Effector memory CD4-positive, alpha-beta T cell (primary cell): ENCODE measurements around the gene ITPKB.

Experiments
- DNase-seq, 3 donors: peaks; one replicate each; pipeline ENCODE4 v3.0.0-alpha.2; 2020
- H3K27ac ChIP-seq: 2 replicates; pipeline ENCODE4 v1.7.0; 2013; ENCODE audit warnings: mild to moderate bottlenecking, low read length, moderate library complexity; ENCODE audit not compliant: insufficient read depth, poor library complexity, severe bottlenecking
- H3K27me3 ChIP-seq: replicated peaks from 2 replicates; pipeline ENCODE4 v1.7.0; 2013; ENCODE audit warnings: mild to moderate bottlenecking, low read length; ENCODE audit not compliant: insufficient read depth, control insufficient read depth, poor library complexity, severe bottlenecking
- H3K36me3 ChIP-seq: 2 replicates; pipeline ENCODE4 v1.7.0; 2013; ENCODE audit warnings: mild to moderate bottlenecking, low read length, moderate library complexity; ENCODE audit not compliant: control insufficient read depth, insufficient read depth
- H3K4me1 ChIP-seq: 2 replicates; pipeline ENCODE4 v1.7.0; 2013; ENCODE audit warnings: low read length, mild to moderate bottlenecking; ENCODE audit not compliant: control insufficient read depth, insufficient read depth, poor library complexity, severe bottlenecking
- H3K4me3 ChIP-seq: 2 replicates; pipeline ENCODE4 v1.7.0; 2013; ENCODE audit warnings: low read length, low read depth, mild to moderate bottlenecking; ENCODE audit not compliant: insufficient read depth, poor library complexity, severe bottlenecking
- H3K9me3 ChIP-seq: 2 replicates; pipeline ENCODE4 v1.7.0; 2013; ENCODE audit warnings: mild to moderate bottlenecking, low read length, moderate library complexity; ENCODE audit not compliant: control insufficient read depth

ITPKB gene

DNA sequence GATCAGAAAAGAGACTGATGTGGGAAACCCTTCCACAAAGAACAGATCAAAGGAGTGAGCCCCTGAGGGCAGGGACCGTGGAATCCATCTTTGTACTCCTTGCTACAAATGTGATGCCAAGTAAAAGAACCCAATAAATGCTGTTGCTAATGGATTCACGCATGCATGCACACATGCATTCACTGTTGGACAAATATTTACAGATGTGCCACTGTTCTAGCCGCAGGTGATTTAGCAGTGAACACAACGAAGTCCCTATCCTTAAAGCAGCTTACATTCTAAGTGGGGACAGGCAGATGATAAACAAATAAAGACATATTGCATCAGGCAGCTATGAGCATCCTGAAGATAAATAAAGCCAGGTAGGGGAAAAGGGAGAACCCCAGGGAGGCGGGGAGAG, 67.8 kb downstream of the ITPKB start:
- Histone ChIP-seq H3K4me1 (peaks cover 59% of the 10 kb centered on the region), H3K27me3 (no peaks in the 10 kb centered on the region), H3K36me3 (peaks cover 18% of the 10 kb centered on the region), H3K9me3 (no peaks in the 10 kb centered on the region), H3K4me3 (no peak overlapping the region), H3K27ac (peak overlapping the region; percentile 39)
- DNase-seq, result no peak

- H3K27me3 ChIP-seq, result no peaks in the 10 kb centered on the region
- H3K4me1 ChIP-seq, result peaks cover 59% of the 10 kb centered on the region
- H3K27ac ChIP-seq, result no peak overlapping the region
- H3K4me3 ChIP-seq, result no peak overlapping the region
- H3K9me3 ChIP-seq, result no peaks in the 10 kb centered on the region
- no peak for DNase-seq
- peaks cover 18% of the 10 kb centered on the region for H3K36me3 ChIP-seq
Observed at GRCh38 chr1:226670073-226670472, 69.0 kb downstream of the ITPKB start.

DNA sequence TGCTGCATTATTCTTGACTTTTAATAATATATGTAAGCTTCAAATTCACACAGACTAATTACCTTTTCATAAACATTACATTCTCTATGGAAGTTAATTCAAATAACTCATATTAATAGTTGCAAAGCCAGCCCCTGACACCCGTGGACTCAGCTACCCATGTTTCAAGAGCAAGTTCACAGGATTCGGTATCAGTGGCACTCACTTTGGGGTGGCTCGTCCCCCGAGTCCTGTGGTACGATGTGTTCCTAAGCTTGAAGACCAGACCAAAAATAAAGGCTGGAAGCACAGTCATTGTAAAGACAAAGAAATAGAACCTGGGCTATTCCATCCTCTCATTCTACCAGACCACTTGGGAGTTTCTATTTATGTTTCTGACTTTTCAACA, 70.9 kb downstream of the ITPKB start:
- Histone ChIP-seq H3K36me3 (peaks cover 18% of the 10 kb centered on the region), H3K4me3 (no peak overlapping the region), H3K27ac (no peak overlapping the region), H3K4me1 (peaks cover 61% of the 10 kb centered on the region), H3K9me3 (no peaks in the 10 kb centered on the region), H3K27me3 (no peaks in the 10 kb centered on the region)
- DNase-seq, result no peak

DNA sequence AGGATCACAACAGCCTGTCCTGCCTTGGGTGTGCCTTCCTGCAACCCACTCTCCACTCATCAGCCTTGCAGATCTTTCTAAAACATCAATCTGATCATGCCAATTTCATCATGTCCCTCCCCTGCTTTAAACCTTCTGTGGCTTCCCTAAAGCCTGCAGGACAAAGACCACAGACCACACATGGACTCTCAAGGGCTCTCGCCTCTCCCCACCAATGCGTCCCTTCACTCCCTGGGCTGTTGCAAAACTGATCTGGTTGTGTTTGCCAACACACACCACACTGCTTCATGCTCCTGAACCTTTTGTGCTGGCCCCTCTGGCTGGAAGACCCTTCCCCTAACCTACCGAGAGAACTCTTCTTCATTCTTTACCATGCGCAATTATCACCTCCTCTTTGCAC, 72.4 kb downstream of the ITPKB start:
- Histone ChIP-seq H3K4me3 (no peak overlapping the region), H3K27ac (peak overlapping the region; percentile 26), H3K9me3 (no peaks in the 10 kb centered on the region), H3K36me3 (peaks cover 16% of the 10 kb centered on the region), H3K27me3 (no peaks in the 10 kb centered on the region), H3K4me1 (peaks cover 51% of the 10 kb centered on the region)
- DNase-seq, result no peak

GRCh38 chr1:226666164-226666506, 72.9 kb downstream of the ITPKB start:
- H3K4me3 ChIP-seq, result no peak overlapping the region
- H3K27ac ChIP-seq, result peak overlapping the region; percentile 26
- H3K27me3 ChIP-seq, result no peaks in the 10 kb centered on the region
- peaks cover 47% of the 10 kb centered on the region for H3K4me1 ChIP-seq
- no peak for DNase-seq
- H3K9me3 ChIP-seq, result no peaks in the 10 kb centered on the region
- peaks cover 11% of the 10 kb centered on the region for H3K36me3 ChIP-seq

DNA sequence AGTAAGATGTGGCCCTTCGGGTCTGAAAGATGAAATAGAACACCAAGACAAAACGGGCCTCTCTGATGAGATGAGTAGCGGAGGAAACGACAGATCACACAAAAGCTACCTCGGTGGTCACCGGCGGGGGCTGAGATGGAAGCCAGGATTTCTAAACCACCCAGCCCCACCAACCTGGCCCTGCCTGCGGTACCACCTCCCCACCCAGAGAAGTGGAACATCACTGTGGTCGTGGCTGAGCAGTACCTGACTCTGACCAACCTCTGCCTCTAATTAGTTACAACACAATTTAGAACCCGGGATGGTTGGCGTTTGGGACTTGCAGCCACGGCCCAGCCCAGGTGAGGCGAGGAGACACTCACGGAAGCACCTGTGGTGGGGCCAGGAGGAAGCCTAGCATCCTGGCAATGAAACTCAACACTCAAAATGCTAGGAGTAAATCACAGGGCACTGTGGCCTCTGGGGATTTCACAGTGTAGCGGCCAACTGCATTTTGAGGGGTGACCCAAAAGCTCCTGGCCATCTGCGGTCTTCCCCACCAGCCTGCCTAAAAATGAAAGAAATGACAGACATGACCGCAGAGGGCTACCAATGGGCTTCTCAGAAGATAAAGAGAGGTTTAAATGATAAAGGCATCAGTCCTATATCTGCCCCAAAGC, 73.4 kb downstream of the ITPKB start:
- Histone ChIP-seq H3K27ac (peak overlapping the region; percentile 90), H3K4me3 (no peak overlapping the region), H3K27me3 (no peaks in the 10 kb centered on the region), H3K36me3 (peaks cover 6% of the 10 kb centered on the region), H3K4me1 (peaks cover 47% of the 10 kb centered on the region), H3K9me3 (no peaks in the 10 kb centered on the region)
- DNase-seq, result no peak

DNA sequence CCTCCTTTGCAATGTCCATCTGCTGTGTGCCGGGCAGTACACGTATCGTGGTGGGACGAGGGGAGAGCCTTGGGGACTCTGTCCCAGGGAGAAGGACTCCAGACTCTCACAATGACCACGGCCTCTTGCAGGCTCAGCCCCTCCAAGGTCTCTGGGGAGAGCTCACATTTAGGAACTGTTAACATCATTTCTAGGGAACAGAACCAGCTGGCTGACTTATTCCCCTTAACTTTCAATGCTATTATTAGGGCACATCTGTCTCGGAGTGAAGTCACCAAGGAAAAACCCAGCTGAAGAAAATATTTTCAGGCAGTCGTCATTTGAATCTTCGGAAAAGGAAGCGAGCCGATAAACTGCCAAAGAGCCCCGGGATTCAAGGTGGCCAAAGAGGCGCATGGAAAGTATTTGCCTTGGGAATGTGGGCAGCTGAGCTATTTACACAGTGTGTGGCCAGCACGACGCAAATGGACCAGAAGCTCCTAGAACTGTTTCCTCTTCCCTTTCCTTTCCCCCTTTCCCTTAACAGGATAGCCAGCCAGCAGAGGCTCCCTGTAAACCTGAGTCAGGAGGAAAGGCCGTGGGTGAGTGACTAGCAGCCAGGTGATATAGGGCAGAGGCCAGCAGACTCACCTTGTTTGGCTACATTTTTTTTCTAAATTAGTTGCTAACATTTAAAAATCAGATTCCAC, 74.5 kb downstream of the ITPKB start:
- no peaks in the 10 kb centered on the region for H3K9me3 ChIP-seq
- no peak for DNase-seq
- no peaks in the 10 kb centered on the region for H3K27me3 ChIP-seq
- H3K4me3 ChIP-seq, result no peak overlapping the region
- peaks cover 47% of the 10 kb centered on the region for H3K4me1 ChIP-seq
- peaks cover 6% of the 10 kb centered on the region for H3K36me3 ChIP-seq
- peak overlapping the region; percentile 90 for H3K27ac ChIP-seq

DNA sequence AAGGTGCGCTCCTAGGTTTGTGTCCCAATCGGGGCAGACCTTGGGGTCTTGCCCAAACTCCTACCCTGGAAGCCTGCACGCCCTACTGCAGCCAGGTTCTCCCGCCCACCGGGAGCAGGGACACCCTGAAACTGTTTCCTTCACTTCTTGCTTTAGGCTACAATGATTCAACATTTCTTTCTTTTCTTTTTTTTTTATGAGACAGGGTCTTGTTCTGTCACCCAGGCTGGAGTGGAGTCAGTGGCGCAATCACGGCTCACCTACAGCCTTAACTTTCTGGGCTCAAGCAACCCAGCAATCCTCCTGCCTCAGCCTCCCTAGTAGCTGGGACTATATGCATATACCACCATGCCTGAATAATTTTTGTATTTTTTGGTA, 75.8 kb downstream of the ITPKB start:
- Histone ChIP-seq H3K4me1 (peaks cover 47% of the 10 kb centered on the region), H3K27ac (peak overlapping the region; percentile 90), H3K4me3 (no peak overlapping the region), H3K9me3 (no peaks in the 10 kb centered on the region), H3K36me3 (peaks cover 6% of the 10 kb centered on the region), H3K27me3 (no peaks in the 10 kb centered on the region)
- DNase-seq, result no peak

GRCh38 chr1:226662642-226663326, 76.3 kb downstream of the ITPKB start:
- DNase-seq, result peak; percentile 76 to 93 (median 85)
- H3K9me3 ChIP-seq, result no peaks in the 10 kb centered on the region
- H3K27me3 ChIP-seq, result no peaks in the 10 kb centered on the region
- H3K4me1 ChIP-seq, result peaks cover 45% of the 10 kb centered on the region
- H3K4me3 ChIP-seq, result no peak overlapping the region
- H3K27ac ChIP-seq, result peak overlapping the region; percentile 90
- H3K36me3 ChIP-seq, result peaks cover 6% of the 10 kb centered on the region

- DNase-seq, result no peak
- peaks cover 37% of the 10 kb centered on the region for H3K4me1 ChIP-seq
Observed at GRCh38 chr1:226661965-226662364, 77.1 kb downstream of the ITPKB start.

More at GRCh38 chr1:226661965-226662364, 77.1 kb downstream of the ITPKB start:
- Histone ChIP-seq H3K4me3 (no peak overlapping the region), H3K36me3 (no peaks in the 10 kb centered on the region), H3K27me3 (no peaks in the 10 kb centered on the region), H3K27ac (peak overlapping the region; percentile 90), H3K9me3 (no peaks in the 10 kb centered on the region)
